Measurements from ENCODE around the gene FRY.

The FRY gene

GRCh38 chr13:32264407-32264806 is 232.8 kb downstream of the FRY start:
- no peak overlapping the region for H3K4me2 ChIP-seq (ENCODE audit: low read depth, low read length, poor library complexity, severe bottlenecking)
- H4K20me1 ChIP-seq (ENCODE audit: insufficient read depth, low read length, poor library complexity, severe bottlenecking): no peaks in the 10 kb centered on the region
- no peaks in the 10 kb centered on the region for H3K9me2 ChIP-seq (replicated peaks; ENCODE audit: low read depth, low read length)
- H3K9me3 ChIP-seq (ENCODE audit: insufficient read depth, low read depth, low read length): no peaks in the 10 kb centered on the region
- H3K9ac ChIP-seq (ENCODE audit: low read depth, low read length, poor library complexity, severe bottlenecking): no peak overlapping the region
- H3K4me1 ChIP-seq (ENCODE audit: insufficient read depth, low read length, poor library complexity, severe bottlenecking): no peaks in the 10 kb centered on the region
- no peak for TF ChIP-seq EZH2phosphoT487 (IDR thresholded peaks at IDR 0.05; ENCODE audit: borderline replicate concordance)
- TF ChIP-seq, protein P1, sequence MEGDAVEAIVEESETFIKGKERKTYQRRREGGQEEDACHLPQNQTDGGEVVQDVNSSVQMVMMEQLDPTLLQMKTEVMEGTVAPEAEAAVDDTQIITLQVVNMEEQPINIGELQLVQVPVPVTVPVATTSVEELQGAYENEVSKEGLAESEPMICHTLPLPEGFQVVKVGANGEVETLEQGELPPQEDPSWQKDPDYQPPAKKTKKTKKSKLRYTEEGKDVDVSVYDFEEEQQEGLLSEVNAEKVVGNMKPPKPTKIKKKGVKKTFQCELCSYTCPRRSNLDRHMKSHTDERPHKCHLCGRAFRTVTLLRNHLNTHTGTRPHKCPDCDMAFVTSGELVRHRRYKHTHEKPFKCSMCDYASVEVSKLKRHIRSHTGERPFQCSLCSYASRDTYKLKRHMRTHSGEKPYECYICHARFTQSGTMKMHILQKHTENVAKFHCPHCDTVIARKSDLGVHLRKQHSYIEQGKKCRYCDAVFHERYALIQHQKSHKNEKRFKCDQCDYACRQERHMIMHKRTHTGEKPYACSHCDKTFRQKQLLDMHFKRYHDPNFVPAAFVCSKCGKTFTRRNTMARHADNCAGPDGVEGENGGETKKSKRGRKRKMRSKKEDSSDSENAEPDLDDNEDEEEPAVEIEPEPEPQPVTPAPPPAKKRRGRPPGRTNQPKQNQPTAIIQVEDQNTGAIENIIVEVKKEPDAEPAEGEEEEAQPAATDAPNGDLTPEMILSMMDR (conservative IDR thresholded peaks at IDR 0.05; ENCODE audit: low read length): no peak
- no peaks in the 10 kb centered on the region for H3K36me3 ChIP-seq (ENCODE audit: insufficient read depth, low read length)
- no peaks in the 10 kb centered on the region for H3F3A ChIP-seq (ENCODE audit: low read depth)
- H3K4me3 ChIP-seq (ENCODE audit: low read length, poor library complexity, severe bottlenecking): no peak overlapping the region
- no peaks in the 10 kb centered on the region for H3K27me3 ChIP-seq (ENCODE audit: insufficient read depth, low read length, poor library complexity, severe bottlenecking)
- no peak overlapping the region for H2AFZ ChIP-seq (ENCODE audit: low read length)
- no peaks in the 10 kb centered on the region for H3K79me2 ChIP-seq (ENCODE audit: insufficient read depth, low read length)

DNA sequence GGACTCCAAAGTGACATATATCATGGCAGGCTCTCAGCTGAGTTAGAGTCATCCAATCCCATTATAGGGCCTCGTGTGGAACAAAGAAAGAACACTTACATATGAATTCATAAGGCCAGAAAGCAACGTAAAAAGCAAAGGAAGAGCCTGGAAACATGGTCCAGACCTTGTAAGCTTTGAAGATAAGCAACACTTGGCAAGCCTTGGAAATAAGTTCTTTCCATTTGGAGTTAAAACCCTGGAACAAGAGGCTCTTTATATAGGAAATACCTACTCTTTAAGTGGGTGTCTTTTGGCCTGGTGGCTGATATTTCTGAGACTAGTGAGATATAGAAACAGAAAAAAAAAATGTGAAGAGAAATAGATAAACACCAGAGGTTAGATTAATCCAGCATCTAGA is 234.2 kb downstream of the FRY start:
- Histone ChIP-seq H3K4me2 (ENCODE audit: low read depth, low read length, poor library complexity, severe bottlenecking) (no peak overlapping the region), H4K20me1 (ENCODE audit: insufficient read depth, low read length, poor library complexity, severe bottlenecking) (no peaks in the 10 kb centered on the region), H3K9me3 (ENCODE audit: insufficient read depth, low read depth, low read length) (no peaks in the 10 kb centered on the region), H3K27me3 (ENCODE audit: insufficient read depth, low read length, poor library complexity, severe bottlenecking) (no peaks in the 10 kb centered on the region), H2AFZ (ENCODE audit: low read length) (no peak overlapping the region), H3K4me1 (ENCODE audit: insufficient read depth, low read length, poor library complexity, severe bottlenecking) (no peaks in the 10 kb centered on the region), H3K9ac (ENCODE audit: low read depth, low read length, poor library complexity, severe bottlenecking) (no peak overlapping the region), H3F3A (ENCODE audit: low read depth) (no peaks in the 10 kb centered on the region), H3K9me2 (replicated peaks; ENCODE audit: low read depth, low read length) (no peaks in the 10 kb centered on the region), H3K4me3 (ENCODE audit: low read length, poor library complexity, severe bottlenecking) (no peak overlapping the region), H3K36me3 (ENCODE audit: insufficient read depth, low read length) (no peaks in the 10 kb centered on the region), H3K79me2 (ENCODE audit: insufficient read depth, low read length) (no peaks in the 10 kb centered on the region)
- TF ChIP-seq, protein P1 (conservative IDR thresholded peaks at IDR 0.05; ENCODE audit: low read length): no peak
- no peak for TF ChIP-seq EZH2phosphoT487 (IDR thresholded peaks at IDR 0.05; ENCODE audit: borderline replicate concordance)

GRCh38 chr13:32266130-32266529 is 234.6 kb downstream of the FRY start:
- H3K36me3 ChIP-seq (ENCODE audit: insufficient read depth, low read length): no peaks in the 10 kb centered on the region
- H4K20me1 ChIP-seq (ENCODE audit: insufficient read depth, low read length, poor library complexity, severe bottlenecking): no peaks in the 10 kb centered on the region
- H3K9me3 ChIP-seq (ENCODE audit: insufficient read depth, low read depth, low read length): no peaks in the 10 kb centered on the region
- H3K27me3 ChIP-seq (ENCODE audit: insufficient read depth, low read length, poor library complexity, severe bottlenecking): no peaks in the 10 kb centered on the region
- H3K9me2 ChIP-seq (replicated peaks; ENCODE audit: low read depth, low read length): no peaks in the 10 kb centered on the region
- no peak for TF ChIP-seq EZH2phosphoT487 (IDR thresholded peaks at IDR 0.05; ENCODE audit: borderline replicate concordance)
- TF ChIP-seq, protein P1 (conservative IDR thresholded peaks at IDR 0.05; ENCODE audit: low read length): no peak
- no peaks in the 10 kb centered on the region for H3K4me1 ChIP-seq (ENCODE audit: insufficient read depth, low read length, poor library complexity, severe bottlenecking)
- no peaks in the 10 kb centered on the region for H3K79me2 ChIP-seq (ENCODE audit: insufficient read depth, low read length)
- H3K4me3 ChIP-seq (ENCODE audit: low read length, poor library complexity, severe bottlenecking): no peak overlapping the region
- H3K9ac ChIP-seq (ENCODE audit: low read depth, low read length, poor library complexity, severe bottlenecking): no peak overlapping the region
- no peak overlapping the region for H3K4me2 ChIP-seq (ENCODE audit: low read depth, low read length, poor library complexity, severe bottlenecking)
- no peaks in the 10 kb centered on the region for H3F3A ChIP-seq (ENCODE audit: low read depth)
- no peak overlapping the region for H2AFZ ChIP-seq (ENCODE audit: low read length)
